A673 (cell line): ENCODE data around the gene NUP210L. TPM values are rescaled to one million over a fixed set of nuclear protein-coding genes. Genes with fewer than 3 reads are reported as not detected.

Experiments used
- BruUV-seq: library from RNA; stranded (reverse); fragments of 400-500 nt; replicated peaks from 2 replicates; lab custom pipeline; 2021; lab: Mats Ljungman, UMichigan
- CTCF ChIA-PET: fragments of 300-600 bp; sonication (Branson Sonifier 250); formaldehyde crosslinking; loops from one replicate; lab custom pipeline; 2022; ENCODE audit warnings: antibody characterized with exemption; lab: Charles Lee
- POLR2A ChIA-PET: fragments of 300-600 bp; sonication (Branson Sonifier 250); formaldehyde crosslinking; loops from one replicate; lab custom pipeline; 2022; ENCODE audit warnings: antibody characterized with exemption; ENCODE audit not compliant: low non-redundant PET; lab: Charles Lee
- DNase-seq: peaks from one replicate; pipeline ENCODE4 v3.0.0-alpha.2; 2015; ENCODE audit warnings: low spot score
- H3K27ac ChIP-seq: fragments of 200-600 bp; sonication (generic); 2 replicates; pipeline ENCODE4 v1.5.1; 2016; ENCODE audit warnings: mixed run types, low read depth, mild to moderate bottlenecking, mixed read lengths, antibody characterized with exemption, low read length; ENCODE audit not compliant: poor library complexity, severe bottlenecking
- H3K27me3 ChIP-seq: fragments of 200-600 bp; sonication (generic); replicated peaks from 2 replicates; pipeline ENCODE4 v1.6.1; 2017; ENCODE audit warnings: mixed run types, low read depth, mild to moderate bottlenecking, mixed read lengths, antibody characterized with exemption, low read length; ENCODE audit not compliant: insufficient read depth, poor library complexity
- H3K36me3 ChIP-seq: fragments of 200-600 bp; sonication (generic); 2 replicates; pipeline ENCODE4 v1.6.1; 2016; ENCODE audit warnings: mixed run types, mild to moderate bottlenecking, mixed read lengths, antibody characterized with exemption, low read length; ENCODE audit not compliant: insufficient read depth, poor library complexity, severe bottlenecking
- H3K4me1 ChIP-seq: fragments of 200-600 bp; sonication (generic); 2 replicates; pipeline ENCODE4 v1.6.1; 2017; ENCODE audit warnings: mixed run types, mild to moderate bottlenecking, mixed read lengths, antibody characterized with exemption, low read length; ENCODE audit not compliant: insufficient read depth, poor library complexity, severe bottlenecking
- H3K4me3 ChIP-seq: fragments of 200-600 bp; sonication (generic); 2 replicates; pipeline ENCODE4 v1.5.1; 2016; ENCODE audit warnings: low read depth, mixed run types, mild to moderate bottlenecking, mixed read lengths, low read length; ENCODE audit not compliant: poor library complexity, severe bottlenecking
- H3K9me3 ChIP-seq: fragments of 200-600 bp; sonication (generic); 2 replicates; pipeline ENCODE4 v1.6.1; 2016; ENCODE audit warnings: mixed run types, low read depth, mild to moderate bottlenecking, mixed read lengths, antibody characterized with exemption, low read length; ENCODE audit not compliant: poor library complexity, severe bottlenecking
- EZH2 ChIP-seq: fragments of 200-600 bp; sonication (generic); IDR thresholded peaks from 2 replicates; pipeline ENCODE4 v1.6.1; 2017; ENCODE audit warnings: borderline replicate concordance, low read depth, mild to moderate bottlenecking, mixed read lengths, antibody characterized with exemption, low read length; ENCODE audit not compliant: poor library complexity, severe bottlenecking
- intact Hi-C: fragments of 100-400 bp; cut with micrococcal nuclease; formaldehyde crosslinking; loops from one replicate; pipeline ENCODE4 v1.10.0; 2022; ENCODE audit not compliant: unreplicated experiment
- total RNA-seq: library from RNA; stranded (reverse); gene quantifications from 2 replicates; pipeline ENCODE4 v1.2.3, GENCODE V29; 2021
- TF ChIP-seq, protein P1 (sequence below): fragments of 300-800, 200-600 bp; sonication (generic); conservative IDR thresholded peaks from 2 replicates; pipeline ENCODE4 v1.5.1; 2017; ENCODE audit warnings: low read depth, mild to moderate bottlenecking, antibody characterized with exemption, low read length, moderate library complexity, mixed read lengths

The NUP210L gene
- total RNA-seq, 1 experiment from 2014 or later: 0.04 TPM

DNA sequence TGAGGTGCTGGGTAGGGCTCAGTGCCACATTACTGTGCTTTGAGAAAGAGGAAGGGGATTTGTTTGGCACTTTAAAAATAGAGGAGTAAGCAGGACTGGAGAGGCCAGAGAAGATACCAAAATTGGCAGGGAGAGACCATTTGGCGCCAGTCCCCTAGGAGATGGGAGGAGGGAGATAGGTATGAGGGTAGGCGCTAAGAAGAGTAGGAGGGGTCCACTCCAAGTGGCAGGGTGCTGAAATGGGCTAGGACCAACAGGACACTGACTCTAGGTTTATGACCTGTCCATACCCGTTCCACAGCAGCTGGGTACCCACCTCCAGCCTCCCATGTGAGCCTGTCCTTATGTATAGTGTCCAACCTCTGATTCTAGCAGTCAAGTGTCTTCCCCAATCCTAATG, 195.4 kb downstream of the NUP210L start:
- CTCF ChIA-PET: no interaction called here
- Histone ChIP-seq H3K4me3 (no peak overlapping the region), H3K27me3 (no peaks in the 10 kb centered on the region), H3K9me3 (no peaks in the 10 kb centered on the region), H3K36me3 (peaks cover 13% of the 10 kb centered on the region), H3K27ac (peak overlapping the region; percentile 0), H3K4me1 (peaks cover 18% of the 10 kb centered on the region)
- intact Hi-C loops: no loop called here
- POLR2A ChIA-PET: no interaction called here
- TF ChIP-seq EZH2: no peak
- TF ChIP-seq, protein P1, sequence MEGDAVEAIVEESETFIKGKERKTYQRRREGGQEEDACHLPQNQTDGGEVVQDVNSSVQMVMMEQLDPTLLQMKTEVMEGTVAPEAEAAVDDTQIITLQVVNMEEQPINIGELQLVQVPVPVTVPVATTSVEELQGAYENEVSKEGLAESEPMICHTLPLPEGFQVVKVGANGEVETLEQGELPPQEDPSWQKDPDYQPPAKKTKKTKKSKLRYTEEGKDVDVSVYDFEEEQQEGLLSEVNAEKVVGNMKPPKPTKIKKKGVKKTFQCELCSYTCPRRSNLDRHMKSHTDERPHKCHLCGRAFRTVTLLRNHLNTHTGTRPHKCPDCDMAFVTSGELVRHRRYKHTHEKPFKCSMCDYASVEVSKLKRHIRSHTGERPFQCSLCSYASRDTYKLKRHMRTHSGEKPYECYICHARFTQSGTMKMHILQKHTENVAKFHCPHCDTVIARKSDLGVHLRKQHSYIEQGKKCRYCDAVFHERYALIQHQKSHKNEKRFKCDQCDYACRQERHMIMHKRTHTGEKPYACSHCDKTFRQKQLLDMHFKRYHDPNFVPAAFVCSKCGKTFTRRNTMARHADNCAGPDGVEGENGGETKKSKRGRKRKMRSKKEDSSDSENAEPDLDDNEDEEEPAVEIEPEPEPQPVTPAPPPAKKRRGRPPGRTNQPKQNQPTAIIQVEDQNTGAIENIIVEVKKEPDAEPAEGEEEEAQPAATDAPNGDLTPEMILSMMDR: no peak
- no peak for DNase-seq
- no TSS peak for BruUV-seq

DNA sequence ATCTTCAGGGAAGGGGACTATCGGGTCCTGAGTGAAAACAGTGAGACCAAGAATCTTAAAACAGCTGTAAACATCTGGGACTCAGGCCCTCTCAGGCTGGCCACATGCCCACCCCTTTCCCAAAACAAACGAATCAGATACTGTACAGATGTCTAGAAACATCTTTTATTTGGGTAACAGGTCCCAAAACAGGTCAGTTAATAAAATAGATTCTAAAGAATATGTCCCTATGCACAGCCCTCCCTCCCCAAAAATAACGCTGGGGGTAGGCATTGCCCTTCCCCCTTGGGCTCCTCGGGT, 196.0 kb downstream of the NUP210L start:
- BruUV-seq: no TSS peak
- no peaks in the 10 kb centered on the region for H3K9me3 ChIP-seq
- ChIA-PET CTCF (no interaction called here), POLR2A (interaction anchor here (0.5 kb wide), 1 partner anchor 17 kb away, joined by 3 read pairs; no protein-coding TSS in a partner anchor)
- no peak for DNase-seq
- no peak for TF ChIP-seq EZH2
- TF ChIP-seq, protein P1: no peak
- H3K27ac ChIP-seq: peak overlapping the region; percentile 0
- peaks cover 18% of the 10 kb centered on the region for H3K4me1 ChIP-seq
- H3K36me3 ChIP-seq: peaks cover 13% of the 10 kb centered on the region
- intact Hi-C loops: no loop called here
- H3K27me3 ChIP-seq: no peaks in the 10 kb centered on the region
- peak overlapping the region; percentile 95 for H3K4me3 ChIP-seq

DNA sequence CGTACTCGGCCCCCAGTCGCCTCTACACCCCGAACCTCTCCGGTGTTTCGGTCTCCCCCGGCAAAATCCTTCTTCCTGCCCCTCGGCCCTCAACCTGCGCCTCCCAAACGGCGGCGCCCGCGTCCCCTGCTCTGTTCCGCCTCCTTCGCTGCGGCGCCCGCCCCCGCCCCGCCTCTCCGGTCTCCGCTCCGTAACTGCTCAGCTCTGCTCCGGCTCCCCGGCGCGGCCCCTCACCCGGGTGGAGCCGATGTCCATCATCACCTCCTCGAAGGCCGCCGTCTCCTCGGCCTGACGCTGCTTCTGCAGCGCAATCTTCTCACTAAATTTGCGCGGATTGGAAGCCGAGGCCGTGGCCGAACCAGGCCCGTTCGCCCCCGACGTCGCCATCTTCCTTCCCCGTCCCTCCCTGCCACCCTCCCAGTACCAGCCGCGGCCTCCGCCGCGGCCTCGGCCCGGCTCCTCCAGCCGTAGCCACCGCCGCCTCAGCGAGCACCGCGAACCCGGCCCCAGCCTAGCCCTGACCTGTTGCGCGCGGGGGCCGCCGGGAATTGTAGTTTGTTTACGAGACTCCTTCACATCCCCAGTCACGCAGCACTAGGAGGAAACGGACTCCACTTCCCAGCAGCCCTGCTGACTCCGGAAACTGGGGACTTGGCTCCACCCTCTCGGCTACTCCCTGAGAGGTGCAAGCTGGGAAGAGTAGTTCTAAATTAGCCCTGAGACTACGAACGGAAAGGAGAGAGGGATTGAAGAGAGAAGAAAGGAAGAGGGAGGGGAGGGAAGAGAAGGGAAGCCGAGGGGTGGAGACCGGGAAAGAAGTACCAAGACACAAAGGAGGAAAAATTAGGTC, 196.5 kb downstream of the NUP210L start, which contains the start of gene CRTC2:
Gene CRTC2 (minus strand): TSS at position 502 of the 850 bp plus-strand sequence. CDS start 115 bp downstream, at position 387.
- peak within 1 kb of the TSS; percentile 95 for H3K4me3 ChIP-seq
- no peaks in the 10 kb centered on the region for H3K9me3 ChIP-seq
- H3K27ac ChIP-seq: peak within 1 kb of the TSS; percentile 84
- intact Hi-C loops: no loop called here
- peak; percentile 100 for DNase-seq
- CTCF ChIA-PET: interaction anchor here (0.7 kb wide), 1 partner anchor 151 kb away, joined by 3 read pairs; no protein-coding TSS in a partner anchor
- H3K27me3 ChIP-seq: no peaks in the 10 kb centered on the region
- BruUV-seq: no TSS peak
- POLR2A ChIA-PET: interaction anchor here (0.5 kb wide), 1 partner anchor 16 kb away, joined by 3 read pairs; no protein-coding TSS in a partner anchor
- TF ChIP-seq, protein P1: no peak
- no peak for TF ChIP-seq EZH2
- peaks cover 14% of the 10 kb centered on the region for H3K36me3 ChIP-seq
- peaks cover 18% of the 10 kb centered on the region for H3K4me1 ChIP-seq
